Tibial nerve (tissue), 4 donors: ENCODE results near the gene SIK2.

Source experiments
- EP300 ChIP-seq, 2 donors: sonication (generic); formaldehyde crosslinking; IDR thresholded peaks; one replicate each; pipeline ENCODE4 v1.6.1; 2017; ENCODE audit warnings: antibody characterized with exemption in 2 of 2, mild to moderate bottlenecking in 1 of 2
- POLR2A ChIP-seq, 2 donors: fragments of 450-650 bp; IDR thresholded peaks; one replicate each; pipeline ENCODE4 v1.6.1; 2017; ENCODE audit warnings: antibody characterized with exemption in 2 of 2, mild to moderate bottlenecking in 2 of 2, moderate library complexity in 2 of 2
- TF ChIP-seq, protein P1 (sequence below), 5 experiments: fragments of 200-600 bp in 3 of 5; fragments of 450-650 bp in 2 of 5; sonication (generic) in 3 of 5; IDR thresholded peaks; one replicate each; pipeline ENCODE4 v1.5.1; 2016 to 2019; ENCODE audit warnings: antibody characterized with exemption in 5 of 5, mild to moderate bottlenecking in 3 of 5, moderate library complexity in 2 of 5

DNA sequence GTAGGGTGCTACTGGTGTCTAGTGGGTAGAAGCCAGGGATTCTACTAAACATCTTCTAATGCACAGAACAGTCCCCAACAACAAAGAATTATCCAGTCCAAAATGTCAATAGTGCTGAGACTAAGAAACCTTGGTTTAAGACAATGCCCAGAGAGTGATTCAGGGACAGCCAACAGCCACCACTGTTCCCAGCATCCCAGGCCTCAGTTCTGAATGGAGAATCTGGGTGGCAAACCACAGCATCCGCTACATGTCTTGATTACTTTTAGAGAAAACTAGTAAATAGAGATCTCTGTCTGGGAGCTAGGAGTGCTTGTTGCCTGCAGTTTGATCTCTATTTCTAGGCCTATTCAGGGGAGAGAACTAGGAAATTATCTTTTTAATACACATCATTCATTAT, 20.9 kb upstream of the SIK2 start:
- TF ChIP-seq POLR2A (IDR thresholded peaks at IDR 0.05) (no peak), EP300 (IDR thresholded peaks at IDR 0.05) (no peak)
- TF ChIP-seq, protein P1, sequence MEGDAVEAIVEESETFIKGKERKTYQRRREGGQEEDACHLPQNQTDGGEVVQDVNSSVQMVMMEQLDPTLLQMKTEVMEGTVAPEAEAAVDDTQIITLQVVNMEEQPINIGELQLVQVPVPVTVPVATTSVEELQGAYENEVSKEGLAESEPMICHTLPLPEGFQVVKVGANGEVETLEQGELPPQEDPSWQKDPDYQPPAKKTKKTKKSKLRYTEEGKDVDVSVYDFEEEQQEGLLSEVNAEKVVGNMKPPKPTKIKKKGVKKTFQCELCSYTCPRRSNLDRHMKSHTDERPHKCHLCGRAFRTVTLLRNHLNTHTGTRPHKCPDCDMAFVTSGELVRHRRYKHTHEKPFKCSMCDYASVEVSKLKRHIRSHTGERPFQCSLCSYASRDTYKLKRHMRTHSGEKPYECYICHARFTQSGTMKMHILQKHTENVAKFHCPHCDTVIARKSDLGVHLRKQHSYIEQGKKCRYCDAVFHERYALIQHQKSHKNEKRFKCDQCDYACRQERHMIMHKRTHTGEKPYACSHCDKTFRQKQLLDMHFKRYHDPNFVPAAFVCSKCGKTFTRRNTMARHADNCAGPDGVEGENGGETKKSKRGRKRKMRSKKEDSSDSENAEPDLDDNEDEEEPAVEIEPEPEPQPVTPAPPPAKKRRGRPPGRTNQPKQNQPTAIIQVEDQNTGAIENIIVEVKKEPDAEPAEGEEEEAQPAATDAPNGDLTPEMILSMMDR (IDR thresholded peaks at IDR 0.05), result no peak
